ENCODE results near the gene TMEM140. TPM values are rescaled to one million over a fixed set of nuclear protein-coding genes. Genes with fewer than 3 reads are reported as not detected.

Gene TMEM140
- total RNA-seq, 1 donor from 2014 or later = 26.9 TPM

- DNase-seq (ENCODE audit: low spot score in 2 of 2) = no peak
- Histone ChIP-seq H3K9me3 (peaks cover 0 to 12% of the 10 kb centered on the region in 2 donors), H3K27ac (peak overlapping the region; percentile 66 to 94), H3K36me3 (no peaks in the 10 kb centered on the region), H3K27me3 (no peaks in the 10 kb centered on the region), H3K4me1 (peaks cover 4 to 24% of the 10 kb centered on the region in 2 donors), H3K4me3 (peak overlapping the region in 1 of 2 donors; percentile 63)
- intact Hi-C loops (cut with DNase I) = no loop called here
- TF ChIP-seq CTCF (IDR thresholded peaks at IDR 0.05) = no peak
Observed at GRCh38 chr7:135151132-135151531, 3.3 kb downstream of the TMEM140 start.

- intact Hi-C loops (cut with DNase I) = no loop called here
- no peak for DNase-seq (ENCODE audit: low spot score in 2 of 2)
- H3K27me3 ChIP-seq = no peaks in the 10 kb centered on the region
- peaks cover 4 to 20% of the 10 kb centered on the region in 2 donors for H3K4me1 ChIP-seq
- H3K4me3 ChIP-seq = no peak overlapping the region
- H3K9me3 ChIP-seq = peaks cover 0 to 16% of the 10 kb centered on the region in 2 donors
- H3K27ac ChIP-seq = peak overlapping the region; percentile 66 to 94
- TF ChIP-seq CTCF (IDR thresholded peaks at IDR 0.05) = no peak
- no peaks in the 10 kb centered on the region for H3K36me3 ChIP-seq
Observed at GRCh38 chr7:135151533-135151932, 3.7 kb downstream of the TMEM140 start.

DNA sequence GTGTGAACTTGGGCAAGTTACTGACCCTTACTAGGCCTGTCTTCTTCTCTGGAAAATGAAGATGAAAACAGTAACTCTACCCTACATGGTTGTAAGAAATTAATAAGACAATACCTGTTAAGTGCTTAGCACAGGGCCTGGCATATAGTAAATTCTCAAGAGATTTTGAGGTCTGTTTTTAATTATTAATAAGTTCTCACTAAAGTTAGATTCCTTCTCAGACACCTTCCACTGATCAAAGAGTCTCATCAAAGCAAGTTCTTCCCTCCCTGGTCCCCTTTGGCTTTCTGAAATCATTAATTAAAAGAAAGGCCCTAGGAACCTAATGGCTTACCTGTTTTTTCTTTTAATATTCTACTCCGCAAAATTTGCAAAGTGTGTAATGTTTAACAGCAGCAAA, 4.6 kb downstream of the TMEM140 start:
- intact Hi-C loops (cut with DNase I) = no loop called here
- peaks cover 0 to 14% of the 10 kb centered on the region in 2 donors for H3K4me1 ChIP-seq
- peaks cover 0 to 20% of the 10 kb centered on the region in 2 donors for H3K9me3 ChIP-seq
- no peak overlapping the region for H3K4me3 ChIP-seq
- H3K36me3 ChIP-seq = no peaks in the 10 kb centered on the region
- no peaks in the 10 kb centered on the region for H3K27me3 ChIP-seq
- TF ChIP-seq CTCF (IDR thresholded peaks at IDR 0.05) = no peak
- no peak for DNase-seq (ENCODE audit: low spot score in 2 of 2)
- peak overlapping the region in 1 of 2 donors; percentile 29 for H3K27ac ChIP-seq

DNA sequence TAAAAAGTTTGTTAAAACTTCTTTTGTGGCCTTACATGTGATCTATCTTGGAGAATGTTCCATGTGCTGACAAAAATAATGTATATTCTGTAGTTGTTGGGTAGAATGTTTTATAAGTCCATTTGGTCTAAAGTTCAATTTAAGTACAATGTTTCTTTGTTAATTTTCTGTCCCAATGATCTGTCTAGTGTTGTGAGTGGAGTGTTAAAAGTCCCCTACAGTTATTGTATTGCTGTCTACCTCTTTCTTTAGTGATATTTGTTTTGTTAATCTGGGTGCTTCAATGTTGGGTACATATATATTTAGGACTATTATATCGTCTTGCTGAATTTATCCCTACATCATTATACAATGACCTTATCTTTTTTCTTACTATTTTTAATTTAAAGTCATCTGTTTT, 6.9 kb downstream of the TMEM140 start:
- no peak overlapping the region for H3K27ac ChIP-seq
- H3K27me3 ChIP-seq = no peaks in the 10 kb centered on the region
- no peaks in the 10 kb centered on the region for H3K36me3 ChIP-seq
- no peak for TF ChIP-seq CTCF (IDR thresholded peaks at IDR 0.05)
- intact Hi-C loops (cut with DNase I) = no loop called here
- peaks cover 0 to 20% of the 10 kb centered on the region in 2 donors for H3K9me3 ChIP-seq
- H3K4me3 ChIP-seq = no peak overlapping the region
- H3K4me1 ChIP-seq = peaks cover 4 to 28% of the 10 kb centered on the region in 2 donors
- DNase-seq (ENCODE audit: low spot score in 2 of 2) = no peak

DNA sequence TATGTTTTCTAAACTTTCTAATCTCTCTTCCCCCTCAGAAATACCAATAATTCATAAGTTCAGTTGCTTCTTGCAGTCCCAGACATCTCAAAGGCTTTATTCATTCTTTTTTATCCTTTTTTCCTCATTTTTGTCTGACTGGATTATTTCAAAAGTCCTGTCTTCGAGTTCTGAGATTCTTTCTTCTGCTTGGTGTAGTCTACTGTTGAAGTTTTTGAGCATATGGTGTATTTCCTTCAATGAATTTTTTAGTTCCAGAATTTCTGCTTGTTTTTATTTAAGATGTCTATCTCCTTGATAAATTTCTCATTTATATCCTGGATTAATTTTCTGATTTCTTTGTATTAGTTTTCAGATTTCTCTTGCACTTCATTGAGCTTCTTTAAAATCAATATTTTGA, 8.4 kb downstream of the TMEM140 start:
- intact Hi-C loops (cut with DNase I) = no loop called here
- no peak for TF ChIP-seq CTCF (IDR thresholded peaks at IDR 0.05)
- Histone ChIP-seq H3K4me1 (peaks cover 9 to 31% of the 10 kb centered on the region in 2 donors), H3K9me3 (peaks cover 0 to 20% of the 10 kb centered on the region in 2 donors), H3K36me3 (no peaks in the 10 kb centered on the region), H3K4me3 (no peak overlapping the region), H3K27ac (no peak overlapping the region), H3K27me3 (no peaks in the 10 kb centered on the region)
- no peak for DNase-seq (ENCODE audit: low spot score in 2 of 2)

DNA sequence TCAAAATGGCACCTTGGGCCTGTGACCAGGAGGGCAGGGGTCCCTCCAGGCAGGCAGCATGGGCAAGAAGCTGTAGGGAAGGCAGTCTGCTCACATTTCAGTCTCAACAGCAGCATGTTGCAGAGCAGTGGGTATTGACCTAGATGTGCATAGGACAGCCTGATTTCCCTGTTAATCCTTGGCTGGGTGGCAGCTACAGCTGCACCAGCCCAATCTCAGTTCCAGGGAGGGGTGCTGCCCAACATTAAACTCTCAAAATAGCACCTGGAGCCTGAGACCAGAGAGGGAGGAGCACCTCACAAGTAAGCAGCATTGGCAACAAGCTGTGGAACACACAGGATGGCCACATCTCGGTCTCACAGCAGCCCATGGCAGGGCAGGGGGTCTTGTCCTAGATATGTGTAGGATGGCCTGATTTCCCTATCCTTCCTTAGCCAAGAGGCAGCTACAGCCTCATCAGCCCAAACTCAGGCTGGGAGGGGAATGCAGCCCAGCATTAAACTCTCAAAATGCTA, 10.3 kb downstream of the TMEM140 start:
- Histone ChIP-seq H3K27ac (peak overlapping the region; percentile 65 to 73), H3K4me3 (no peak overlapping the region), H3K4me1 (peaks cover 9 to 31% of the 10 kb centered on the region in 2 donors), H3K27me3 (no peaks in the 10 kb centered on the region), H3K36me3 (no peaks in the 10 kb centered on the region), H3K9me3 (peaks cover 0 to 20% of the 10 kb centered on the region in 2 donors)
- intact Hi-C loops (cut with DNase I) = no loop called here
- TF ChIP-seq CTCF (IDR thresholded peaks at IDR 0.05) = no peak
- DNase-seq (ENCODE audit: low spot score in 2 of 2) = no peak
